ENCODE results near the gene PRR4. TPM values are rescaled to one million over a fixed set of nuclear protein-coding genes. Genes with fewer than 3 reads are reported as not detected.

PRR4 gene
- total RNA-seq, 1 donor from 2014 or later = 3.7 TPM

DNA sequence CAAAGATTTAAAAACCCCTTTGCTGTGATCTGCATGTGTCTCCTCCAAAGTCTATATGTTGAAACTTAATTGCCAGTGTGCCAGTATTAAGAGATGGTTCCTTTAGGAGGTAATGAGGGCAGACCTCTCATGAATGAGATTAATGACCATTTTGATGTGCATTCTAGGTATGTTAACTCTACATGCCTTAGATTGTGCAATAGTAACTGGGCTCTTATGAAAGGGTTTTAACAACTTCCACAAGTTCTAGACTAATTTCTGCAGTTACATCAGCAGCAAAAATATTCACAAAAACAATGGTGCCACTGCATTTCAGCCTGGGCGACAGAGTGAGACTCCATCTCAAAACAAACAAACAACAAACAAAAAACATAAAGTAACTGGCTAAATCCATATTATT, 19.3 kb downstream of the PRR4 start:
- Mint-ChIP-seq H3K9me3 (ENCODE audit: unreplicated experiment) (no peaks in the 10 kb centered on the region), H3K4me1 (ENCODE audit: unreplicated experiment) (no peaks in the 10 kb centered on the region), H3K36me3 (ENCODE audit: low read depth, unreplicated experiment) (no peaks in the 10 kb centered on the region), H3K4me3 (ENCODE audit: unreplicated experiment) (no peak overlapping the region), H3K27ac (ENCODE audit: unreplicated experiment) (no peak overlapping the region), H3K27me3 (ENCODE audit: unreplicated experiment) (no peaks in the 10 kb centered on the region)
- no peak for DNase-seq (ENCODE audit: low spot score)
- TF ChIP-seq, protein P1, sequence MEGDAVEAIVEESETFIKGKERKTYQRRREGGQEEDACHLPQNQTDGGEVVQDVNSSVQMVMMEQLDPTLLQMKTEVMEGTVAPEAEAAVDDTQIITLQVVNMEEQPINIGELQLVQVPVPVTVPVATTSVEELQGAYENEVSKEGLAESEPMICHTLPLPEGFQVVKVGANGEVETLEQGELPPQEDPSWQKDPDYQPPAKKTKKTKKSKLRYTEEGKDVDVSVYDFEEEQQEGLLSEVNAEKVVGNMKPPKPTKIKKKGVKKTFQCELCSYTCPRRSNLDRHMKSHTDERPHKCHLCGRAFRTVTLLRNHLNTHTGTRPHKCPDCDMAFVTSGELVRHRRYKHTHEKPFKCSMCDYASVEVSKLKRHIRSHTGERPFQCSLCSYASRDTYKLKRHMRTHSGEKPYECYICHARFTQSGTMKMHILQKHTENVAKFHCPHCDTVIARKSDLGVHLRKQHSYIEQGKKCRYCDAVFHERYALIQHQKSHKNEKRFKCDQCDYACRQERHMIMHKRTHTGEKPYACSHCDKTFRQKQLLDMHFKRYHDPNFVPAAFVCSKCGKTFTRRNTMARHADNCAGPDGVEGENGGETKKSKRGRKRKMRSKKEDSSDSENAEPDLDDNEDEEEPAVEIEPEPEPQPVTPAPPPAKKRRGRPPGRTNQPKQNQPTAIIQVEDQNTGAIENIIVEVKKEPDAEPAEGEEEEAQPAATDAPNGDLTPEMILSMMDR (IDR thresholded peaks at IDR 0.05; ENCODE audit: unreplicated experiment) = no peak

DNA sequence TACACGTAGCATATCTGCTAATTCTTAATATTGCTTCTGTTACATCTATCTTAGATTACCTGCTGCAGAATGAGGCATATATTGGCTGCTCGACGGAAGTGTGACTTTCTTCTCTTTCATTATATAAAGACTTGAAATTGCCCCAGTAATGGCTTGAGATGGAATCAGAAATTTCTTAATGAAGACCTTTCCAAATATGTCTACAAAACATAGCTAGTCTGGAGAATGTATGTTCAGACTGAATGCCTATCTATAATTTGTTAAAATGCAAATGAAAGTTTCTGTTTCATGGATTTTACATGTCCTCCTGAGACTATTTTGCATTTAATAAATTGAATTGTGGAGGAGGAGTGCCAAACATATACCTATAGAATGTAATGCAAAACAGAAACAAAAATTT, 23.0 kb downstream of the PRR4 start, which contains the start of gene TAS2R10:
TAS2R10 (minus strand) TSS at position 101 of the 400 bp plus-strand sequence; CDS start at position 12, 89 bp downstream.
- peaks cover 2% of the 10 kb centered on the region for H3K4me1 Mint-ChIP-seq (ENCODE audit: unreplicated experiment)
- no peak within 1 kb of the TSS for H3K4me3 Mint-ChIP-seq (ENCODE audit: unreplicated experiment)
- no peaks in the 10 kb centered on the region for H3K27me3 Mint-ChIP-seq (ENCODE audit: unreplicated experiment)
- H3K9me3 Mint-ChIP-seq (ENCODE audit: unreplicated experiment) = no peaks in the 10 kb centered on the region
- no peaks in the 10 kb centered on the region for H3K36me3 Mint-ChIP-seq (ENCODE audit: low read depth, unreplicated experiment)
- TF ChIP-seq, protein P1 (IDR thresholded peaks at IDR 0.05; ENCODE audit: unreplicated experiment) = no peak
- H3K27ac Mint-ChIP-seq (ENCODE audit: unreplicated experiment) = no peak within 1 kb of the TSS
- no peak for DNase-seq (ENCODE audit: low spot score)

DNA sequence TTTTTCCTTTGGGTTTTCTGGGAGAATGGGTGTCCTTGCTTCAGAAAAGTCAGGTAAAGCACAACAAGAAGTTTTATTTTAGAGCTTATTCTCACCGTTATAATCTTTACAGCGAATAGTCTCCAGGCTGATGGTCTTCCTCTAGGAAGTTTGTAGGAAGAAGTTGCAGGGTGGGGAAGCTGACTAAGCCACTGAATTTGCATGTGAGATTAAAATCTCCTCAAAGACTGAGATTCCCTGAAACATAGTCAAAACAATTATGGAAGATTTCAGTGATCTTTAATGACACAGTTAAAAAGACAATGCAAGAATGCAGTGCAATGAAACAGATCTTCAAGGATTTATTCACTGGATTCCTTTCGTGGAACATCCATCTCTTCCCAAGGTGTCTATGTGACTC, 24.3 kb downstream of the PRR4 start:
- H3K4me1 Mint-ChIP-seq (ENCODE audit: unreplicated experiment) = peaks cover 2% of the 10 kb centered on the region
- no peak for DNase-seq (ENCODE audit: low spot score)
- no peaks in the 10 kb centered on the region for H3K27me3 Mint-ChIP-seq (ENCODE audit: unreplicated experiment)
- no peak overlapping the region for H3K4me3 Mint-ChIP-seq (ENCODE audit: unreplicated experiment)
- TF ChIP-seq, protein P1 (IDR thresholded peaks at IDR 0.05; ENCODE audit: unreplicated experiment) = no peak
- H3K9me3 Mint-ChIP-seq (ENCODE audit: unreplicated experiment) = no peaks in the 10 kb centered on the region
- no peaks in the 10 kb centered on the region for H3K36me3 Mint-ChIP-seq (ENCODE audit: low read depth, unreplicated experiment)
- H3K27ac Mint-ChIP-seq (ENCODE audit: unreplicated experiment) = no peak overlapping the region

DNA sequence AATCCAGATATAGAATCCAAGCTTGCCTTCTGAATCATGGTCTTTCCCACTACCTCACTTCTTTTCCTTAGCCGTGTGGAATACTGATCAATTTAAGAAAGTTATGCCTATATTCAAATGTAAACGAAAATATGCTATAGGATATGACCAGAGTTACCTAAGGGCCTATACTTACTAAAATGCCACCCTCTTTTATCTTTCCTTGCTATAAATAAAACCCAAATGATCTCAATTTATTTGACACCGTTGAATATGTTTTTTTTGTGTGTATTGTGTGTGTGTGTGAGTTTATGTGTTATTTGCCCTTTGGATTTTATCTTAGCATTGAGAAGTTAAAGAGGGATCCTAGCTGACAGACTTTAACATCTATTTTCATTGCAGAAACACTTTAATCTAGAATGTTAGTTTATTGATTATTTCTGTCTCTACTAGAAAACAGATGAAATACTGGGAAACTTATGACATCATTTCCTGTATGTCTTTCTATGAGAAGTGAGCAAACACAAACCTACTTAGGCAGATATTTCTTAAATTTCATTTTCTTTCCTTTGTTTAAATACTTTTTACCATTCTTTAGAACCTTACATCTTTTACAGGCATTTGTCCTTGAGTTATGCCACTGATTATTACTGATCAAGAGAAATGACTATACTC, 37.3 kb downstream of the PRR4 start:
- Mint-ChIP-seq H3K9me3 (ENCODE audit: unreplicated experiment) (no peaks in the 10 kb centered on the region), H3K4me1 (ENCODE audit: unreplicated experiment) (no peaks in the 10 kb centered on the region), H3K36me3 (ENCODE audit: low read depth, unreplicated experiment) (no peaks in the 10 kb centered on the region), H3K27me3 (ENCODE audit: unreplicated experiment) (no peaks in the 10 kb centered on the region), H3K4me3 (ENCODE audit: unreplicated experiment) (no peak overlapping the region), H3K27ac (ENCODE audit: unreplicated experiment) (no peak overlapping the region)
- DNase-seq (ENCODE audit: low spot score) = no peak
- TF ChIP-seq, protein P1 (IDR thresholded peaks at IDR 0.05; ENCODE audit: unreplicated experiment) = no peak

DNA sequence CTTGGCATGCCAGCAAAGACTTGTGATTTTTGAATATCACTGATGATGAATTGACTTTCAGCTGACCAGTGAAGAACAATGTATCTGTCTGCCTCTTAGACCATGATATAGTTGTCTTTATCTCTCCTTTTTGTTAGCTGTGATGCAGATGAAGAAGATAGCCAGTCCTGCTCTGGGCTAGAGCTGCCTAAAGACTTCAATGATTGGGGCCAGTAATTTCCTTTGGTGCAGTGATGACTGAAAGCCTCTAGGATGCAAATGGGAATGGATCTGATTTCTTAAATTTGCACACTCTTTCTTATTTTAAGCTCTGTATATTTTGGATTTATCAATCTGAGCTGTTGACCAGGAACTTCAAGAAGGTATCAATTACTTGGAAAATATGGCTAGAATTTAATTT, 39.2 kb downstream of the PRR4 start, which contains the start of gene TAS2R9:
TAS2R9 (minus strand) TSS at position 101 of the 400 bp plus-strand sequence; CDS start at position 8, 93 bp downstream.
- no peaks in the 10 kb centered on the region for H3K4me1 Mint-ChIP-seq (ENCODE audit: unreplicated experiment)
- TF ChIP-seq, protein P1 (IDR thresholded peaks at IDR 0.05; ENCODE audit: unreplicated experiment) = no peak
- H3K27me3 Mint-ChIP-seq (ENCODE audit: unreplicated experiment) = no peaks in the 10 kb centered on the region
- no peaks in the 10 kb centered on the region for H3K9me3 Mint-ChIP-seq (ENCODE audit: unreplicated experiment)
- no peak for DNase-seq (ENCODE audit: low spot score)
- no peak within 1 kb of the TSS for H3K27ac Mint-ChIP-seq (ENCODE audit: unreplicated experiment)
- H3K4me3 Mint-ChIP-seq (ENCODE audit: unreplicated experiment) = no peak within 1 kb of the TSS
- H3K36me3 Mint-ChIP-seq (ENCODE audit: low read depth, unreplicated experiment) = no peaks in the 10 kb centered on the region

All from endothelial cell (in vitro differentiated cells).